Sigmoid colon (tissue), 7 donors: ENCODE data around the gene SERP2. TPM values are rescaled to one million over a fixed set of nuclear protein-coding genes. Genes with fewer than 3 reads are reported as not detected.

Experiments used
- DNase-seq: peaks from one replicate; pipeline ENCODE4 v3.0.0-alpha.2; 2019
- H3K27ac ChIP-seq, 4 donors: fragments of 200-600 bp; sonication (generic); one replicate each; pipeline ENCODE4 v1.5.1; 2016 to 2019; ENCODE audit warnings: mild to moderate bottlenecking in 1 of 4
- H3K27me3 ChIP-seq, 3 donors: fragments of 200-600 bp; sonication (generic); one replicate each; pipeline ENCODE4 v1.5.1; 2019; ENCODE audit warnings: mild to moderate bottlenecking in 1 of 3
- H3K36me3 ChIP-seq, 4 donors: fragments of 200-600 bp; sonication (generic); one replicate each; pipeline ENCODE4 v1.5.1; 2016 to 2019
- H3K4me1 ChIP-seq, 4 donors: fragments of 200-600 bp; sonication (generic); one replicate each; pipeline ENCODE4 v1.5.1; 2017 to 2019
- H3K4me3 ChIP-seq, 4 donors: fragments of 200-600 bp; sonication (generic); one replicate each; pipeline ENCODE4 v1.5.1; 2017 to 2019; ENCODE audit warnings: mild to moderate bottlenecking in 2 of 4, moderate library complexity in 1 of 4
- H3K9me3 ChIP-seq, 4 donors: fragments of 200-600 bp in 3 of 4; sonication (generic) in 3 of 4; one replicate each; pipeline versions ENCODE4 v1.5.1 to v1.6.1; 2013 to 2019
- EP300 ChIP-seq, 4 donors: sonication (generic); formaldehyde crosslinking; IDR thresholded peaks; one replicate each; pipeline ENCODE4 v1.6.1; 2017; ENCODE audit warnings: antibody characterized with exemption in 4 of 4
- POLR2A ChIP-seq, 2 donors: fragments of 450-650 bp; IDR thresholded peaks; one replicate each; pipeline ENCODE4 v1.6.1; 2016; ENCODE audit warnings: antibody characterized with exemption in 2 of 2, mild to moderate bottlenecking in 2 of 2, moderate library complexity in 2 of 2
- POLR2AphosphoS5 ChIP-seq, 4 donors: sonication (generic); formaldehyde crosslinking; IDR thresholded peaks; one replicate each; pipeline ENCODE4 v1.6.1; 2017; ENCODE audit warnings: antibody characterized with exemption in 4 of 4
- WGBS, 2 donors: extraction: QIAGEN DNeasy Blood & Tissue Kit; methylation state at CpG; one replicate each; pipeline ENCODE4 v1.1.7; 2013; 5-methylcytosine and 5-hydroxymethylcytosine counted together
- intact Hi-C: fragments of 100-400 bp; cut with DNase I; formaldehyde crosslinking; loops from one replicate; pipeline ENCODE4 v1.15.1; 2023
- polyA plus RNA-seq, 3 donors: library from polyadenylated mRNA; stranded (reverse); fragments of 200-250 nt; gene quantifications; one replicate each; pipeline ENCODE4 v1.2.3, GENCODE V29; 2013
- total RNA-seq, 4 donors: library from RNA; depleted of rRNA; stranded (reverse); fragments of >200 nt; gene quantifications; one replicate each; pipeline ENCODE4 v1.1.0, GENCODE V29; 2016
- TF ChIP-seq, protein P1 (sequence below), 4 experiments: fragments of 450-650 bp in 3 of 4; fragments of 200-600 bp in 1 of 4; IDR thresholded peaks; one replicate each; pipeline ENCODE4 v1.5.1; 2016 to 2019; ENCODE audit warnings: antibody characterized with exemption in 4 of 4, mild to moderate bottlenecking in 3 of 4, moderate library complexity in 2 of 4
- donor health status: healthy with polysubstance abuse.
- donor health status: Bipolar disorder and iron deficiency.
- donor health status: healthy.

The SERP2 gene
- total and polyA plus RNA-seq, 7 donors = 3.2 to 9.6 (median 6.9) TPM

DNA sequence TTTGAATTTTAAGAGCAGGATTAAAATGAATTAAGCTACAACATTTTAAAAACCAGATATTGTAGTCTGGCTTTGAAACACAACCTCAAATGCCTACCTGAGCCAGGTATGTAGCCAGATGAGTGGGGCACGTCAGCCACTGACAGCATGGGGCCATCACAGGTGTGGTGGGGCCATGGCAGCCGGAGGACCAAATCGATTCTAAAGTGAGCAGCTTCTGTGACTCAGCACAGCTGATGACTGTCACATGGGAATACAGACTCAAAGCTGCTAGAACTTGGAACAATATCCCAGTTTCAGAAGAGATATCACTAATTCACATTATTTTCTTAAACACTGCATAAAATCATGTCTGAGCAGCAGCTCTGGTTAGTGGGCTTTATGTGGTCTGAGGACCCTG, 52.8 kb downstream of the SERP2 start:
- no peaks in the 10 kb centered on the region for H3K36me3 ChIP-seq
- intact Hi-C loops = no loop called here
- H3K4me3 ChIP-seq = no peak overlapping the region
- H3K27me3 ChIP-seq = no peaks in the 10 kb centered on the region
- TF ChIP-seq, protein P1, sequence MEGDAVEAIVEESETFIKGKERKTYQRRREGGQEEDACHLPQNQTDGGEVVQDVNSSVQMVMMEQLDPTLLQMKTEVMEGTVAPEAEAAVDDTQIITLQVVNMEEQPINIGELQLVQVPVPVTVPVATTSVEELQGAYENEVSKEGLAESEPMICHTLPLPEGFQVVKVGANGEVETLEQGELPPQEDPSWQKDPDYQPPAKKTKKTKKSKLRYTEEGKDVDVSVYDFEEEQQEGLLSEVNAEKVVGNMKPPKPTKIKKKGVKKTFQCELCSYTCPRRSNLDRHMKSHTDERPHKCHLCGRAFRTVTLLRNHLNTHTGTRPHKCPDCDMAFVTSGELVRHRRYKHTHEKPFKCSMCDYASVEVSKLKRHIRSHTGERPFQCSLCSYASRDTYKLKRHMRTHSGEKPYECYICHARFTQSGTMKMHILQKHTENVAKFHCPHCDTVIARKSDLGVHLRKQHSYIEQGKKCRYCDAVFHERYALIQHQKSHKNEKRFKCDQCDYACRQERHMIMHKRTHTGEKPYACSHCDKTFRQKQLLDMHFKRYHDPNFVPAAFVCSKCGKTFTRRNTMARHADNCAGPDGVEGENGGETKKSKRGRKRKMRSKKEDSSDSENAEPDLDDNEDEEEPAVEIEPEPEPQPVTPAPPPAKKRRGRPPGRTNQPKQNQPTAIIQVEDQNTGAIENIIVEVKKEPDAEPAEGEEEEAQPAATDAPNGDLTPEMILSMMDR (IDR thresholded peaks at IDR 0.05) = no peak
- no peak for TF ChIP-seq POLR2A (IDR thresholded peaks at IDR 0.05)
- no peak for TF ChIP-seq POLR2AphosphoS5 (IDR thresholded peaks at IDR 0.05)
- no peak for TF ChIP-seq EP300 (IDR thresholded peaks at IDR 0.05)
- 75 to 89% methylated on average over 3 of the region's 3 CpGs for WGBS, 2 donors
- H3K4me1 ChIP-seq = no peaks in the 10 kb centered on the region
- H3K27ac ChIP-seq = no peak overlapping the region
- no peak for DNase-seq
- H3K9me3 ChIP-seq = no peaks in the 10 kb centered on the region

DNA sequence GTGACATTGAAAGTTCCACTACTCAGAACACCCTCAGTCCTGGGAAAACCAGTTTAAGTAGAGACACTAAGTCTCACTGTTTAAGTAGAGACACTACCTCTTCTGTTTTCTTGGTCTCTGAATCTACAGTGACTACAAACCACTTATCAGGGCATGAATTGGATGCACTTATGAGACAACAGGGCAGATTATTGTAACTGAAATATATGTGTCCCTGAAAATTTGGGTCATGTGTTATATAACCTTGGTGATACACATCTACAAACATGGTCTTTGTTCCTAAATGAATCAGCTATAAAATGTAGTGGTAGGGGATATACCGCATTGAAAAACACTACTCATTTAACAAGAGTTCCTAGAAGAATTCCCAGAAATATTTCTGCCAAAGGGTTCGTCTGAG, 55.7 kb downstream of the SERP2 start:
- H3K4me1 ChIP-seq = peaks cover 0 to 22% (median 7%) of the 10 kb centered on the region in 4 donors
- intact Hi-C loops = no loop called here
- H3K9me3 ChIP-seq = no peaks in the 10 kb centered on the region
- no peaks in the 10 kb centered on the region for H3K27me3 ChIP-seq
- DNase-seq = no peak
- no peak overlapping the region for H3K27ac ChIP-seq
- no peak overlapping the region for H3K4me3 ChIP-seq
- 76 to 80% methylated on average over 2 of the region's 2 CpGs for WGBS, 2 donors
- peaks cover 5 to 17% (median 6%) of the 10 kb centered on the region in 4 donors for H3K36me3 ChIP-seq
- TF ChIP-seq EP300 (IDR thresholded peaks at IDR 0.05) (no peak), POLR2A (IDR thresholded peaks at IDR 0.05) (no peak)

DNA sequence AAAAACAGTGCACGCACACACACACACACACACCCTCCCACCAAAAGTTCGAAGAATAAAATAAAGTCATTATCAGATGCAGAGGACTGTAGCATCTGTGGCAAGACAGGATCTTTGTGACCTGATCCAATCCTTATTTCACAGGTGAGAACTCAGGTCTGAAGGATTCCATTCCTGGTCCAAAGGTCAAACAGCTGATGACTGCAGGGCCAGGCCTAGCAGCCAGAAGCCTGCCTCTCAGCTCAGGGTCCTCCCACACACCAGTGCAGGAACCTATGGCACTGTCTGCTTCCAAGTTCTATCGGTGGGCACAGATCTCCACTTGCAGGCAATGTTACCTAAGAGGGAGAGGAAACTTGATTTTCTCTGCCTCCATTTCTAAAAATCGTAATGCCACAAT, 57.5 kb downstream of the SERP2 start:
- DNase-seq = no peak
- no peaks in the 10 kb centered on the region for H3K27me3 ChIP-seq
- H3K4me3 ChIP-seq = no peak overlapping the region
- WGBS, 2 donors = 26 to 72% methylated on average over 4 of the region's 4 CpGs
- H3K9me3 ChIP-seq = no peaks in the 10 kb centered on the region
- peak overlapping the region in 1 of 4 donors; percentile 96 for H3K27ac ChIP-seq
- peaks cover 8 to 23% (median 10%) of the 10 kb centered on the region in 4 donors for H3K36me3 ChIP-seq
- TF ChIP-seq POLR2AphosphoS5 (IDR thresholded peaks at IDR 0.05) = no peak
- no peak for TF ChIP-seq POLR2A (IDR thresholded peaks at IDR 0.05)
- TF ChIP-seq EP300 (IDR thresholded peaks at IDR 0.05) = no peak
- TF ChIP-seq, protein P1 (IDR thresholded peaks at IDR 0.05) = no peak
- peaks cover 0 to 25% (median 10%) of the 10 kb centered on the region in 4 donors for H3K4me1 ChIP-seq
- intact Hi-C loops = loop anchor here (5.0 kb wide), 1 partner anchor 59 kb away; the partner anchor contains the start of gene SERP2

DNA sequence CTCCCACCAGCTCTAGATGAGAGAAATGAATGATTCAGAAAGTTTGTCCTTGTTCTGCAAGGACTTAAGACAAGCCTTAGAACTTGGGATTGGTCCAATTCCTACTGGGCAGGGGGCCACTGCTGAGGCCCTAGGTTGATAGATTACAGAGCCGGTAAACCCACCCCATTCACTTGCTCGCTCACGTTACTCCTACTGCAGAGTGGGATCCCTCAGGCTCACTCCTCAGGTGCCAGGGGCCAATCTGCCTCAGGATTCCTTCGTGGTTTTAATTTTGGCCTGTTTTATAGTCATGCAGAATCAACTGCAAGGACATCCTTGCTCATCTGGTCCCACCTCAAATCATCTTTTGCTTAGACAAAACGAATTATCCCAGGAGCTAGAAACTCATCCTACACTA, 59.0 kb downstream of the SERP2 start:
- 78 to 80% methylated on average over 5 of the region's 5 CpGs for WGBS, 2 donors
- TF ChIP-seq EP300 (IDR thresholded peaks at IDR 0.05) = no peak
- no peak for TF ChIP-seq POLR2A (IDR thresholded peaks at IDR 0.05)
- TF ChIP-seq, protein P1 (IDR thresholded peaks at IDR 0.05) = no peak
- TF ChIP-seq POLR2AphosphoS5 (IDR thresholded peaks at IDR 0.05) = no peak
- no peak for DNase-seq
- H3K27me3 ChIP-seq = no peaks in the 10 kb centered on the region
- H3K27ac ChIP-seq = peak overlapping the region; percentile 10 to 96 (median 62)
- intact Hi-C loops = loop anchor here (5.0 kb wide), 1 partner anchor 60 kb away; the partner anchor contains the start of gene SERP2
- H3K4me3 ChIP-seq = peak overlapping the region in 1 of 4 donors; percentile 72
- peaks cover 0 to 31% (median 14%) of the 10 kb centered on the region in 4 donors for H3K4me1 ChIP-seq
- H3K36me3 ChIP-seq = peaks cover 8 to 23% (median 10%) of the 10 kb centered on the region in 4 donors
- H3K9me3 ChIP-seq = no peaks in the 10 kb centered on the region

DNA sequence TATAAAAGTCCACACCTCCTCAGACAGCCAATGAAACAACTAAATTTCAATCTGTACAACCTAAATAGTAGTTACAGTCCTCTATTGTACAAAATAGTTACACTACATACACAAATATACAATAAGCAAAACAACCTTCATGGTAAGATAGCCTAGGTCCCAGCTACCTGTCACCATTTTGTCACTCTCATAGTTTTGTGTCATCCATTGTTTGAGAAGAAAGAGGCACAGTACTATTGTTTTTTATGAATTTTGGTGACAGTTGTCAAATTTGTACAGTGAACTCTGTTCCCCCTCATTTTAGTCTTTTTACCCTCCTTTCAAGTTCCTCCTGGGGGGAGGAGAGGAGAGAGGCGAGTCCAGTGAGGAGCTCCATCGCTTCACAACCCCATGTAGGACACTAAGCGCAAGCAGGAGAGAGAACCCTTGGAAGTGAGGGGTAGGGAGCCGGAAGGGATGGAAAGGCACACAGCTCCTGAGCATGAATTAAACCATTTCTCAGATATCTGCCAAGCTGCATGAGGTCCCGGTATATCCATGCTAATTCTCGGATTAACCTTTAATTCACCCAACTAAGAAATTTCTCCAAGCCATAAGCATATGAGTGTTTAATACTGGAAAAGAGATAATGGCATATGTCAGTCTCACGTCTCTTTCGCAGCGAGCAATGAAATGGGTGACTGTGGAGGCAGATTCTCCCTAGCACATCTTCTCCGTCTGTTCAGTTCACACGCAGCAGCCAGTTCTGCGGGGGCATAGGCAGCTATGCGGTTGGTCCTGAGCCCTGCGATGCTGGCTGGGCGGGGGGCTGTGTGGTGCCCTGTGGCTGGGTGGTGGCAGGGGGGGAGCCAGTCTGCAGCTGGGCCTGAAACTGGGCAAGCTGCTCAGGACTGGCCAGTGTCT, 60.5 kb downstream of the SERP2 start:
- no peak for DNase-seq
- Histone ChIP-seq H3K27ac (peak overlapping the region; percentile 85 to 96 (median 92)), H3K4me1 (peaks cover 0 to 35% (median 17%) of the 10 kb centered on the region in 4 donors), H3K36me3 (peaks cover 8 to 23% (median 10%) of the 10 kb centered on the region in 4 donors), H3K4me3 (peak overlapping the region; percentile 64 to 86 (median 74)), H3K9me3 (no peaks in the 10 kb centered on the region), H3K27me3 (no peaks in the 10 kb centered on the region)
- WGBS, 2 donors = 81 to 85% methylated on average over 15 of the region's 15 CpGs
- TF ChIP-seq, protein P1 (IDR thresholded peaks at IDR 0.05) = no peak
- no peak for TF ChIP-seq POLR2A (IDR thresholded peaks at IDR 0.05)
- no peak for TF ChIP-seq POLR2AphosphoS5 (IDR thresholded peaks at IDR 0.05)
- TF ChIP-seq EP300 (IDR thresholded peaks at IDR 0.05) = no peak
- intact Hi-C loops = loop anchor here (5.0 kb wide), 1 partner anchor 62 kb away; the partner anchor contains the start of gene SERP2
